Prostate gland (tissue), 2 donors: ENCODE data around the gene TSFM. TPM values are rescaled to one million over a fixed set of nuclear protein-coding genes. Genes with fewer than 3 reads are reported as not detected.

ENCODE experiments used
- DNase-seq: peaks from one replicate; pipeline ENCODE4 v3.0.0-alpha.2; 2019; ENCODE audit warnings: low spot score
- H3K27ac ChIP-seq, 2 donors: fragments of 200-600 bp; sonication (generic); 2 replicates each; pipeline ENCODE4 v1.5.1; 2017 to 2019
- H3K27me3 ChIP-seq: fragments of 200-600 bp; sonication (generic); replicated peaks from 2 replicates; pipeline ENCODE4 v1.5.1; 2019; ENCODE audit not compliant: insufficient read depth
- H3K36me3 ChIP-seq, 2 donors: fragments of 200-600 bp; sonication (generic); 1 replicate in 1 of 2; 2 replicates in 1 of 2; pipeline versions ENCODE4 v1.5.1 to v1.8.1; 2017 to 2019
- H3K4me1 ChIP-seq: fragments of 200-600 bp; sonication (generic); replicated peaks from 2 replicates; pipeline ENCODE4 v1.5.1; 2019
- H3K4me3 ChIP-seq, 2 donors: fragments of 200-600 bp; sonication (generic); 2 replicates each; pipeline ENCODE4 v1.5.1; 2017 to 2019
- H3K9me3 ChIP-seq: fragments of 200-600 bp; sonication (generic); 2 replicates; pipeline ENCODE4 v1.5.1; 2017
- POLR2A ChIP-seq: fragments of 450-650 bp; IDR thresholded peaks from one replicate; pipeline ENCODE4 v1.6.1; 2016; ENCODE audit warnings: antibody characterized with exemption, mild to moderate bottlenecking
- POLR2AphosphoS5 ChIP-seq: sonication (generic); formaldehyde crosslinking; IDR thresholded peaks from one replicate; pipeline ENCODE4 v1.6.1; 2017; ENCODE audit warnings: antibody characterized with exemption
- WGBS: methylation state at CpG from one replicate; pipeline ENCODE4 v1.1.5; 2018; 5-methylcytosine and 5-hydroxymethylcytosine counted together
- intact Hi-C: fragments of 100-400 bp; cut with DNase I; formaldehyde crosslinking; loops from one replicate; pipeline ENCODE4 v1.14.2; 2022
- total RNA-seq, 2 donors: library from RNA; depleted of rRNA; stranded (reverse); fragments of >200 nt; gene quantifications; one replicate each; pipeline ENCODE4 v1.1.0, GENCODE V29; 2016
- TF ChIP-seq, protein P1 (sequence below), 4 experiments: fragments of 200-600 bp in 2 of 4; fragments of 450-650 bp in 2 of 4; sonication (generic) in 2 of 4; IDR thresholded peaks; 1 replicate in 3 of 4; 2 replicates in 1 of 4; pipeline ENCODE4 v1.5.1; 2016 to 2019; ENCODE audit warnings: antibody characterized with exemption in 4 of 4, mild to moderate bottlenecking in 2 of 4, moderate library complexity in 2 of 4

TSFM gene
- total RNA-seq, 2 donors from 2014 or later = 24.3 to 39.6 TPM

DNA sequence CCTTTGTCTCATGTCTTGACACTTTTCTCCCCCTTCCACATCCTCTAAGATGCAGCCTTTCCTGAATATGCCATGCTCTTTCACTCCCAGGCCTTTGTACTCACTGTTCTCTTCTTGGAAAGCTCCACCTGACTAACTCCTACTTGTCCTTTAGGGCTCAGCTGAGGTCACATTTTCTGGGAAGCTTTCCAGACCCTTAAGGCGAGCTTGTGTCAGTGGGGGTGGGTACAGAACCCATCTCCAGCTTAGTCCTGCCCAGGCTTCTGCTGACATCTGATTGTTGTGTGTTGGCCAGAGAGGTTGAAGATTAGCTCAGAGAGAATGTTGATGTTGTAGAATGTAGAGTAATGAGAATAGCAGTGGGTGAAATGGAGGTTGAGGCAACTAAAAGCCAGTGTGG, 2.9 kb upstream of the TSFM start:
- H3K4me1 ChIP-seq = no peaks in the 10 kb centered on the region
- TF ChIP-seq POLR2AphosphoS5 (no peak), POLR2A (no peak)
- TF ChIP-seq, protein P1, sequence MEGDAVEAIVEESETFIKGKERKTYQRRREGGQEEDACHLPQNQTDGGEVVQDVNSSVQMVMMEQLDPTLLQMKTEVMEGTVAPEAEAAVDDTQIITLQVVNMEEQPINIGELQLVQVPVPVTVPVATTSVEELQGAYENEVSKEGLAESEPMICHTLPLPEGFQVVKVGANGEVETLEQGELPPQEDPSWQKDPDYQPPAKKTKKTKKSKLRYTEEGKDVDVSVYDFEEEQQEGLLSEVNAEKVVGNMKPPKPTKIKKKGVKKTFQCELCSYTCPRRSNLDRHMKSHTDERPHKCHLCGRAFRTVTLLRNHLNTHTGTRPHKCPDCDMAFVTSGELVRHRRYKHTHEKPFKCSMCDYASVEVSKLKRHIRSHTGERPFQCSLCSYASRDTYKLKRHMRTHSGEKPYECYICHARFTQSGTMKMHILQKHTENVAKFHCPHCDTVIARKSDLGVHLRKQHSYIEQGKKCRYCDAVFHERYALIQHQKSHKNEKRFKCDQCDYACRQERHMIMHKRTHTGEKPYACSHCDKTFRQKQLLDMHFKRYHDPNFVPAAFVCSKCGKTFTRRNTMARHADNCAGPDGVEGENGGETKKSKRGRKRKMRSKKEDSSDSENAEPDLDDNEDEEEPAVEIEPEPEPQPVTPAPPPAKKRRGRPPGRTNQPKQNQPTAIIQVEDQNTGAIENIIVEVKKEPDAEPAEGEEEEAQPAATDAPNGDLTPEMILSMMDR (IDR thresholded peaks at IDR 0.05) = no peak
- intact Hi-C loops = loop anchor here (5.0 kb wide), 2 partner anchors 48 to 118 kb away; no protein-coding TSS in a partner anchor

DNA sequence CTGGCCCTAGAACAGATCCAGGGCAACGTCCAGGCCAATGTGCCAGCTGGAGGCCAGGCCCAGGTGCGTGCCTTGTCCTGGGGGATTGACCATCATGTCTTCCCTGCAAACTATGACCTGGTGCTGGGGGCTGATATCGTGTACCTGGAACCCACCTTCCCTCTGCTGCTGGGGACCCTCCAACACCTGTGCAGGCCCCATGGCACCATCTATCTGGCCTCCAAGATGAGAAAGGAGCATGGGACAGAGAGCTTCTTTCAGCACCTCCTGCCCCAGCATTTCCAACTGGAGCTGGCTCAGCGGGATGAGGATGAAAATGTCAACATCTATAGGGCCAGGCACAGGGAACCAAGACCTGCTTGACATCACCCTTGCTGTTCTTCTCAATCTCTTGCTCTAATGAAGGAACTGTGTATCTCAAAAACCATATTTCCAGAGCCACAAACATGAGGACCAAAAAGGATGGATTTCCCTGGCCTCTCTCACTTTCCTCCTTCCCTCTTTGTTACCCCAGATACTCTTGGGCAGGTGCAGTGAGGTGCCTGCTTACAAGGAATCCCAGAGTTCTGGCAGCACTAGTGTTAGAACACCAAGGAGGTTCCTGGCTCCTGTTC, 2.2 kb upstream of the TSFM start:
- no peak overlapping the region for H3K4me3 ChIP-seq
- H3K9me3 ChIP-seq = no peaks in the 10 kb centered on the region
- DNase-seq = no peak
- WGBS = 78% methylated on average over 4 of the region's 4 CpGs
- TF ChIP-seq POLR2AphosphoS5 = no peak
- TF ChIP-seq, protein P1 (IDR thresholded peaks at IDR 0.05) = no peak
- intact Hi-C loops = loop anchor here (5.0 kb wide), 2 partner anchors 47 to 117 kb away; no protein-coding TSS in a partner anchor
- H3K27ac ChIP-seq = no peak overlapping the region
- H3K27me3 ChIP-seq = no peaks in the 10 kb centered on the region
- no peaks in the 10 kb centered on the region for H3K4me1 ChIP-seq
- H3K36me3 ChIP-seq = no peaks in the 10 kb centered on the region

More for the DNA sequence above, 2.9 kb upstream of the TSFM start:
- no peak overlapping the region for H3K4me3 ChIP-seq
- H3K27me3 ChIP-seq = no peaks in the 10 kb centered on the region
- no peak overlapping the region for H3K27ac ChIP-seq
- H3K36me3 ChIP-seq = no peaks in the 10 kb centered on the region
- WGBS = 40% methylated on average over 1 of the region's 1 CpG
- no peak for DNase-seq
- H3K9me3 ChIP-seq = no peaks in the 10 kb centered on the region

DNA sequence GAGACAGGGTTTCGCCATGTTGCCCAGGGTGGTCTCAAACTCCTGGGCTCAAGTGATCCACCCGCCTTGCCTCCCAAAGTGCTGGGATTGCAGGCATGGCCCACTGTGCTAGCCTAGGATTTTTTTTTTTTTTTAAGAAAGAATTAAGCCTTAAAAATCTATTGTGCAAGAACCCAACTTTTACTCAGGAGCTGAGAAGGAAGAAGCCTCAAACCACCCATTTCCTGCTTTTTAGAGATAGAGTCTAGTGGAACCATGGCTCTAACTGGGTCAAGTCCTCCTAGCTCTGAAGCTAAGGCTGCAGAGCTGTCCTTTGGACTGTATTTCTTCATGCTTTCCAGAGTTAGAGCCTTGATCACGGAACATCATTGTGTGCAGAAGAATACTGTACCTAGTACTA, 1.3 kb upstream of the TSFM start:
- Histone ChIP-seq H3K4me3 (no peak overlapping the region), H3K27ac (no peak overlapping the region), H3K36me3 (no peaks in the 10 kb centered on the region), H3K27me3 (no peaks in the 10 kb centered on the region), H3K4me1 (no peaks in the 10 kb centered on the region), H3K9me3 (no peaks in the 10 kb centered on the region)
- DNase-seq = no peak
- 94% methylated on average over 3 of the region's 3 CpGs for WGBS
- intact Hi-C loops = loop anchor here (5.0 kb wide), 2 partner anchors 46 to 116 kb away; no protein-coding TSS in a partner anchor
- TF ChIP-seq POLR2A (no peak), POLR2AphosphoS5 (no peak)
- TF ChIP-seq, protein P1 (IDR thresholded peaks at IDR 0.05) = no peak

DNA sequence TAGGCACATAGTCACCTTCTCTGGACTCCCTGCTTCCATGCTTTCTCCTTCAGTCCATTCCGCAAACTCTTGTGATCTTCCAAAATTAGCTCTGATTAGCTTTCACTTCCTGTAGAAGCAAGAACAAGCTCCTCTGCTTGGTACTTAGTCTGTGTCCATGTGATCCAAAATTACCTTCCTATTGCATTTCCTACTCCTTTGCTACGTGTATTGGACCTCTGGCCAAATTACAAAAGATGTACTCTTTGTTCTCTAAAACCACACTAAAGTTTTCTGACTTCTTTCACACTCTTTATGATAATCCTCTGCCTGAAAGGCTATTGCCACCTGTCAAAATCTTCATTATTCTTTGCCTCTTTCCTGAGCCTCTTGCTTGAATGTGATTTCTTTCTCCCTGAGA, 786 bp upstream of the TSFM start:
- no peak for DNase-seq
- H3K36me3 ChIP-seq = no peaks in the 10 kb centered on the region
- H3K4me1 ChIP-seq = no peaks in the 10 kb centered on the region
- no peaks in the 10 kb centered on the region for H3K27me3 ChIP-seq
- H3K9me3 ChIP-seq = no peaks in the 10 kb centered on the region
- TF ChIP-seq, protein P1 (IDR thresholded peaks at IDR 0.05) = no peak
- no peak for TF ChIP-seq POLR2A
- TF ChIP-seq POLR2AphosphoS5 = no peak
- WGBS = 70% methylated on average over 2 of the region's 2 CpGs
- intact Hi-C loops = loop anchor here (5.0 kb wide), 2 partner anchors 46 to 116 kb away; no protein-coding TSS in a partner anchor
- no peak overlapping the region for H3K27ac ChIP-seq
- no peak overlapping the region for H3K4me3 ChIP-seq

DNA sequence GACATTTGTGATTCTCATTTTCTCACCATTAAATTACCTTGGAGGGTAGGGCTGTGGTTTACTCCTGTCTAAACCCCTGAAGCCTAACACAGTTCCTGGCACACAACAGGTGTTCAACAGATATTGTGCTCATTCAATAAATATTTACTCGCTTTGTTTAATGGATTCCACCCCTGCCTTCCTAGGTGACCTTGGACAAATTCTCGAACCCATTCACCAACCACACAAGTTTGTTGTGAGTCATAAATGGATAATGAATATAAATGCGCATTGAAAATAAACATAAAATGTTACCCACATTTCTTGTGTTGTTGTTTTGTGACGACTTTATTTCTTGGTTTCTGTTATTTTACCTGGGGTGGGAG, 362 bp upstream of the TSFM start:
- H3K4me1 ChIP-seq = no peaks in the 10 kb centered on the region
- intact Hi-C loops = loop anchor here (5.0 kb wide), 2 partner anchors 45 to 115 kb away; no protein-coding TSS in a partner anchor
- 22% methylated on average over 4 of the region's 4 CpGs for WGBS
- no peaks in the 10 kb centered on the region for H3K27me3 ChIP-seq
- peaks cover 0 to 2% of the 10 kb centered on the region in 2 donors for H3K36me3 ChIP-seq
- TF ChIP-seq, protein P1 (IDR thresholded peaks at IDR 0.05) = no peak
- H3K9me3 ChIP-seq = no peaks in the 10 kb centered on the region
- H3K27ac ChIP-seq = no peak overlapping the region
- no peak for DNase-seq
- peak overlapping the region in 1 of 2 donors; percentile 93 for H3K4me3 ChIP-seq
